HTERT RPE-1 (cell line): ENCODE data around the gene ANKRD44.
"Not testable (repeated sequence)": the region's sequence is repeated elsewhere in the genome, so short reads cannot be mapped to it uniquely, and the experiment has no call there.

Experiments used
- in situ Hi-C: fragments of 300-500 bp; cut with MboI; formaldehyde crosslinking; loops from 4 replicates; pipeline ENCODE4 v1.14.3; 2020; ENCODE audit warnings: low sequenced_read_pairs

ANKRD44 gene

GRCh38 chr2:197088694-197089093 lies 221.9 kb downstream of the ANKRD44 start:
- in situ Hi-C loops: no loop called here

GRCh38 chr2:197086500-197086899 lies 224.1 kb downstream of the ANKRD44 start:
- in situ Hi-C loops: no loop called here

- in situ Hi-C loops: no loop called here
Measured at GRCh38 chr2:197085665-197086064, 224.9 kb downstream of the ANKRD44 start.

GRCh38 chr2:197081294-197081693 lies 229.3 kb downstream of the ANKRD44 start:
- in situ Hi-C loops: no loop called here

- in situ Hi-C loops: no loop called here
Measured at GRCh38 chr2:197080578-197081216, 229.9 kb downstream of the ANKRD44 start.

GRCh38 chr2:197079832-197080555 lies 230.6 kb downstream of the ANKRD44 start:
- in situ Hi-C loops: no loop called here

- in situ Hi-C loops: no loop called here
Measured at GRCh38 chr2:197079414-197079813, 231.2 kb downstream of the ANKRD44 start.

- in situ Hi-C loops: no loop called here
Measured at GRCh38 chr2:197078535-197078934, 232.0 kb downstream of the ANKRD44 start.

GRCh38 chr2:197077336-197077735 lies 233.2 kb downstream of the ANKRD44 start:
- in situ Hi-C loops: no loop called here

- in situ Hi-C loops: no loop called here
Measured at GRCh38 chr2:197076652-197077051, 233.9 kb downstream of the ANKRD44 start.

- in situ Hi-C loops: no loop called here
Measured at GRCh38 chr2:197075754-197076337, 234.7 kb downstream of the ANKRD44 start.

GRCh38 chr2:197075281-197075680 lies 235.3 kb downstream of the ANKRD44 start:
- in situ Hi-C loops: no loop called here

GRCh38 chr2:197073701-197074433 lies 236.7 kb downstream of the ANKRD44 start:
- in situ Hi-C loops: no loop called here

- in situ Hi-C loops: no loop called here
Measured at GRCh38 chr2:197073270-197073669, 237.3 kb downstream of the ANKRD44 start.

GRCh38 chr2:197072533-197072932 lies 238.0 kb downstream of the ANKRD44 start:
- in situ Hi-C loops: no loop called here

GRCh38 chr2:197071790-197072436 lies 238.7 kb downstream of the ANKRD44 start:
- in situ Hi-C loops: no loop called here

- in situ Hi-C loops: no loop called here
Measured at GRCh38 chr2:197071213-197071612, 239.4 kb downstream of the ANKRD44 start.

GRCh38 chr2:197069958-197070357 lies 240.6 kb downstream of the ANKRD44 start:
- in situ Hi-C loops: no loop called here

- in situ Hi-C loops: not testable (repeated sequence)
Measured at GRCh38 chr2:197062574-197062973, 248.0 kb downstream of the ANKRD44 start.

- in situ Hi-C loops: no loop called here
Measured at GRCh38 chr2:197059477-197059876, 251.1 kb downstream of the ANKRD44 start.

- in situ Hi-C loops: no loop called here
Measured at GRCh38 chr2:197058777-197059300, 251.7 kb downstream of the ANKRD44 start.
